Measurements from ENCODE around the gene POMT1.

DNA sequence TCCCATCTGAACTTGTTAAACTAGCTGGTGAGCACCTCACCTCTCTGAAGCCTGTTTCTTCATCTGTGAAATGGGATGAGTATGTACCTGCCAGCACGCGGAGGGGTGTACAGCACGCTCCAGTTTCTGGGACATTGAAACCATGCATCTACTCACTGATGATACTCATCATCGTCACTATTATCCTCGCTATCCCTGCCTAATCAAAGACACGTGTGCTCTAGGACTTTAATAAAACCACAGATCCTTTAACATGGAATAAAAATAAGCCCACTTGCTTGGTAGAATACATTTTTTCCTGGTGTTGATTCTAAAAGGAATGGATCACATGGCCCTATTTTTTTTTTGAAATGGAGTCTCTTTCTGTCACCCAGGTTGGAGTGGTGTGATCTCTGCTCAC is 37.3 kb upstream of the POMT1 start:
- TF ChIP-seq, protein P1, sequence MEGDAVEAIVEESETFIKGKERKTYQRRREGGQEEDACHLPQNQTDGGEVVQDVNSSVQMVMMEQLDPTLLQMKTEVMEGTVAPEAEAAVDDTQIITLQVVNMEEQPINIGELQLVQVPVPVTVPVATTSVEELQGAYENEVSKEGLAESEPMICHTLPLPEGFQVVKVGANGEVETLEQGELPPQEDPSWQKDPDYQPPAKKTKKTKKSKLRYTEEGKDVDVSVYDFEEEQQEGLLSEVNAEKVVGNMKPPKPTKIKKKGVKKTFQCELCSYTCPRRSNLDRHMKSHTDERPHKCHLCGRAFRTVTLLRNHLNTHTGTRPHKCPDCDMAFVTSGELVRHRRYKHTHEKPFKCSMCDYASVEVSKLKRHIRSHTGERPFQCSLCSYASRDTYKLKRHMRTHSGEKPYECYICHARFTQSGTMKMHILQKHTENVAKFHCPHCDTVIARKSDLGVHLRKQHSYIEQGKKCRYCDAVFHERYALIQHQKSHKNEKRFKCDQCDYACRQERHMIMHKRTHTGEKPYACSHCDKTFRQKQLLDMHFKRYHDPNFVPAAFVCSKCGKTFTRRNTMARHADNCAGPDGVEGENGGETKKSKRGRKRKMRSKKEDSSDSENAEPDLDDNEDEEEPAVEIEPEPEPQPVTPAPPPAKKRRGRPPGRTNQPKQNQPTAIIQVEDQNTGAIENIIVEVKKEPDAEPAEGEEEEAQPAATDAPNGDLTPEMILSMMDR (IDR thresholded peaks at IDR 0.05; ENCODE audit: insufficient read depth, low read length, poor library complexity, severe bottlenecking): no peak
- no peak for TF ChIP-seq EZH2phosphoT487 (conservative IDR thresholded peaks at IDR 0.05; ENCODE audit: low read length)

Measured in SU-DHL-6 (cell line).